Measurements from ENCODE around the gene MAN2B1. TPM values are rescaled to one million over a fixed set of nuclear protein-coding genes. Genes with fewer than 3 reads are reported as not detected.

Gene MAN2B1
- total RNA-seq, 1 experiment from 2014 or later: 84.4 TPM

DNA sequence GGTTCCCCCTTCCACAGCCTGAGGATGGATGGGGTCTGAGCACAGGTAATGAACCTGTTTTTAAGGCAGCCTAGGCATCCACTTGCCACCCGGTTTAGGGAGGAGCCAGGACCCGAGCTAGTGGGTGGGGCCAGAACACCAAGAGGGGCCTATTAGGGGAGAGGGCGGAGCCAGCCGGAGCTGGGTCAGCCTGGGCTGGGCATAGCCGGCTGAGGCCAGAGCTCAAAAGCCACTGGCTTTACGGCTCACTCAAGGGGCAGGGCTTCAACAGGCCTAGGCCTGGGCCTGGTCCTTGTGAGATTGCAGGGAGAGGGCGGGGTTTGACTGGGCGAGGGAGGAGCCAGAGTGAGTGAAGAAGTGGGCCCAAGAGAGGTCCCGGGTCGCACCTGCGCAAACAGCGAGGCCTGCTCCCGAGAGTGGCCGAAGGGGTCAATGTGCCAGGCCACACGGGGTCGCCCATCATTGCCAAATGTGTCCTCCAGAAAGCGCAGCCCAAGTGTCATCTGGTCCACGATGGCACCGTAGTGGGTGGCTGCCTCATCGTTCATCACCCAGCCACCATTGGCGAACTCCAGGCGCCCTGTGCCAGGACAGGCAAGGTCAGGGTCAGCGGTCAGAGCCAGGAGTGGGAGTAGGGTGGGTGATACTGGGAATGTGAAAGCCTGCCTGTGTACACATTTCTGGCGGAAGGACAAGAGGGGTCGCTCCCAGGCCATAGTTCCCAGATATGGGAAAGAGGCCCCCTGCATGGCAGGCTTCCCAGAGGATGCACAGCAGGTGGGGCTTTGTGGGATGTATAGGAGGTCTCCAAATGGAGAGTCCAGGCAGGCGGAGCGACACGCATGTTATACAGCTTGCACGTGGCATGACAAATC is 1.9 kb downstream of the MAN2B1 start:
- Mint-ChIP-seq H3K9me3 (ENCODE audit: low read depth, unreplicated experiment) (no peaks in the 10 kb centered on the region), H3K27ac (ENCODE audit: unreplicated experiment) (no peak overlapping the region), H3K4me1 (ENCODE audit: low read depth, unreplicated experiment) (no peaks in the 10 kb centered on the region), H3K27me3 (ENCODE audit: unreplicated experiment) (no peaks in the 10 kb centered on the region), H3K4me3 (ENCODE audit: low read depth, unreplicated experiment) (no peak overlapping the region), H3K36me3 (ENCODE audit: insufficient read depth, unreplicated experiment) (peaks cover 41% of the 10 kb centered on the region)
- CTCF ChIA-PET: no interaction called here
- DNase-seq: no peak
- BruUV-seq (replicated peaks): no TSS peak
- intact Hi-C loops (cut with micrococcal nuclease; ENCODE audit: unreplicated experiment): loop anchor here (5.0 kb wide), 1 partner anchor 102 kb away; no protein-coding TSS in a partner anchor
- TF ChIP-seq, protein P1, sequence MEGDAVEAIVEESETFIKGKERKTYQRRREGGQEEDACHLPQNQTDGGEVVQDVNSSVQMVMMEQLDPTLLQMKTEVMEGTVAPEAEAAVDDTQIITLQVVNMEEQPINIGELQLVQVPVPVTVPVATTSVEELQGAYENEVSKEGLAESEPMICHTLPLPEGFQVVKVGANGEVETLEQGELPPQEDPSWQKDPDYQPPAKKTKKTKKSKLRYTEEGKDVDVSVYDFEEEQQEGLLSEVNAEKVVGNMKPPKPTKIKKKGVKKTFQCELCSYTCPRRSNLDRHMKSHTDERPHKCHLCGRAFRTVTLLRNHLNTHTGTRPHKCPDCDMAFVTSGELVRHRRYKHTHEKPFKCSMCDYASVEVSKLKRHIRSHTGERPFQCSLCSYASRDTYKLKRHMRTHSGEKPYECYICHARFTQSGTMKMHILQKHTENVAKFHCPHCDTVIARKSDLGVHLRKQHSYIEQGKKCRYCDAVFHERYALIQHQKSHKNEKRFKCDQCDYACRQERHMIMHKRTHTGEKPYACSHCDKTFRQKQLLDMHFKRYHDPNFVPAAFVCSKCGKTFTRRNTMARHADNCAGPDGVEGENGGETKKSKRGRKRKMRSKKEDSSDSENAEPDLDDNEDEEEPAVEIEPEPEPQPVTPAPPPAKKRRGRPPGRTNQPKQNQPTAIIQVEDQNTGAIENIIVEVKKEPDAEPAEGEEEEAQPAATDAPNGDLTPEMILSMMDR (IDR thresholded peaks at IDR 0.05; ENCODE audit: unreplicated experiment): no peak

DNA sequence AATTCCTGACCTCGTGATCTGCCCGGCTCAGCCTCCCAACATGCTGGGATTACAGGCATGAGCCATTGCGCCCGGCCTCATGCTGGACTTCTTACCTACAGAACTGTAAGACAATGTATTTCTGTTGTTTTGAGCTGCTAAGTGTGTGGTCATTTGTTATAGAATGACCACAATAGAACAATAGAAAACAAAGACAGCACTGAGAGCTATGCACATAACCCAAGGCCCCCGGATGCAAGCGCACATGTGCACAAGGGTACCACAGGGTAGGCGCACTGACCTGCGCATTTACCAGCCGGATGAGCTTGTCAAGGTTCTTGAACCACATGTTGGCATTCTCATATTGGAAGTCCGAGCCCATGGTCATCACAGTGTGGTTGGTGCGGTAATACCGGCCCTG is 5.6 kb downstream of the MAN2B1 start:
- CTCF ChIA-PET: interaction anchor here (0.6 kb wide), 1 partner anchor 38 kb away, joined by 5 read pairs; no protein-coding TSS in a partner anchor
- no peaks in the 10 kb centered on the region for H3K27me3 Mint-ChIP-seq (ENCODE audit: unreplicated experiment)
- no peaks in the 10 kb centered on the region for H3K9me3 Mint-ChIP-seq (ENCODE audit: low read depth, unreplicated experiment)
- no TSS peak for BruUV-seq (replicated peaks)
- DNase-seq: no peak
- no peak overlapping the region for H3K4me3 Mint-ChIP-seq (ENCODE audit: low read depth, unreplicated experiment)
- H3K4me1 Mint-ChIP-seq (ENCODE audit: low read depth, unreplicated experiment): no peaks in the 10 kb centered on the region
- TF ChIP-seq, protein P1 (IDR thresholded peaks at IDR 0.05; ENCODE audit: unreplicated experiment): no peak
- intact Hi-C loops (cut with micrococcal nuclease; ENCODE audit: unreplicated experiment): no loop called here
- peaks cover 28% of the 10 kb centered on the region for H3K36me3 Mint-ChIP-seq (ENCODE audit: insufficient read depth, unreplicated experiment)
- H3K27ac Mint-ChIP-seq (ENCODE audit: unreplicated experiment): no peak overlapping the region

DNA sequence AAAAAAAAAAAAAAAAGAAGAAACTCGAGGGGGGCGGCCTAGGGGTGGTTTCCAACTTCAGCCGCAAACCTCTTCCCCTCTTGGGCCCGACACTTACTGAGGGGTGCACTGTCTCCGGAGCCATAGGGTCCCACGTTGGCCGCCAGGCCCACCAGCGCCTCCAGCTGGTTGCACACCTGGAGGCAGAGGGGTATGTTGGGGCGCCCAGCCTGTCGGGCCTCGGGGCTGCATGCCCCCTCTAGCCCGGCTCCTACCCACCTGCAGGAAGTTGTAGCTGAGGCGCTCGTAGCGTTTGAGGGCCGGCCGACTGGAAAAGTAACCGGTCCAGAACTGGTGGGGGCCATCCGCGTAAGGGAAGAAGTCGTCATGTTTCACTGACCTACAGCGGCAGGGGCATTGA is 8.6 kb downstream of the MAN2B1 start:
- BruUV-seq (replicated peaks): no TSS peak
- H3K9me3 Mint-ChIP-seq (ENCODE audit: low read depth, unreplicated experiment): no peaks in the 10 kb centered on the region
- no peak overlapping the region for H3K27ac Mint-ChIP-seq (ENCODE audit: unreplicated experiment)
- intact Hi-C loops (cut with micrococcal nuclease; ENCODE audit: unreplicated experiment): no loop called here
- no peak for DNase-seq
- TF ChIP-seq, protein P1 (IDR thresholded peaks at IDR 0.05; ENCODE audit: unreplicated experiment): no peak
- CTCF ChIA-PET: no interaction called here
- no peaks in the 10 kb centered on the region for H3K4me1 Mint-ChIP-seq (ENCODE audit: low read depth, unreplicated experiment)
- H3K4me3 Mint-ChIP-seq (ENCODE audit: low read depth, unreplicated experiment): no peak overlapping the region
- H3K27me3 Mint-ChIP-seq (ENCODE audit: unreplicated experiment): no peaks in the 10 kb centered on the region
- peaks cover 35% of the 10 kb centered on the region for H3K36me3 Mint-ChIP-seq (ENCODE audit: insufficient read depth, unreplicated experiment)

DNA sequence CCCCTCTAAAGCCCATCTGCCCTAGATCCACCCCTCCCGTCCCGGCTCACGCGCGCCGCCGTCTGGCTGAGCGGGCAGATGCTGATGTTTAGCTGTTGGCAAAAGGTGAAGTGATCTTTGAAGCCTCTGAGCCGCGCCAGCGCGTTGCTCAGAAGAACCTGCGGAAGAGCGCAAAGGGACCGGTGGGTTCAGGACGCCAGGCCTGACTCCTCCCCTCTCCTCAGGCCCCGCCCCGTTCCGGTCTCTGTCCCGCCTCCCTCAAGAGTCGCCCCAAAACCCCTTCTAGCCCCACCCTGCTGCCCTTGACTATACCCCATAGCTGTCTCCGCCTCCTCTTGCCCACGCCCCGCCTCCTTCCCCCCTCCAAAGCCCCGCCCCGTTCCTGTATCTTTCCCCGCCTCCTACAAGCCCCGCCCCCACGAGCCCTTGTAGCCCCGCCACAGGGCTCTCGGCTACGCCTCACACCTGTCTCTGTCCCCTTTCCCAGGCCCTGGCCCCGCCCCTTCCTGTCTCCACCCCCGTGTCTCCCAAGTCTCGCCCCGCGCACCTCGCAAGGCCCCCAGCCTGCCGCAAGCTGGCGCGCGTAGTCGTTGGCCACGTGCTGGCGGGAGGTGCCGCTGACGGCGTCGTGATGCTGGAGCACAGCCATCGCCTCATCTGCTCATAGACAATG is 9.5 kb downstream of the MAN2B1 start:
- Mint-ChIP-seq H3K4me1 (ENCODE audit: low read depth, unreplicated experiment) (no peaks in the 10 kb centered on the region), H3K27ac (ENCODE audit: unreplicated experiment) (no peak overlapping the region), H3K4me3 (ENCODE audit: low read depth, unreplicated experiment) (no peak overlapping the region), H3K36me3 (ENCODE audit: insufficient read depth, unreplicated experiment) (peaks cover 38% of the 10 kb centered on the region), H3K27me3 (ENCODE audit: unreplicated experiment) (no peaks in the 10 kb centered on the region), H3K9me3 (ENCODE audit: low read depth, unreplicated experiment) (no peaks in the 10 kb centered on the region)
- CTCF ChIA-PET: no interaction called here
- intact Hi-C loops (cut with micrococcal nuclease; ENCODE audit: unreplicated experiment): no loop called here
- BruUV-seq (replicated peaks): no TSS peak
- TF ChIP-seq, protein P1 (IDR thresholded peaks at IDR 0.05; ENCODE audit: unreplicated experiment): no peak
- DNase-seq: no peak
